ELF-1 (cell line): ENCODE results near the gene UNC119.

Experiments used
- DNase-seq: peaks from one replicate; pipeline ENCODE4 v3.0.0-alpha.2; 2016; ENCODE audit warnings: low read depth, low spot score

The UNC119 gene

GRCh38 chr17:28544402-28545140, 7.9 kb downstream of the UNC119 start:
- peak; percentile 61 for DNase-seq

DNA sequence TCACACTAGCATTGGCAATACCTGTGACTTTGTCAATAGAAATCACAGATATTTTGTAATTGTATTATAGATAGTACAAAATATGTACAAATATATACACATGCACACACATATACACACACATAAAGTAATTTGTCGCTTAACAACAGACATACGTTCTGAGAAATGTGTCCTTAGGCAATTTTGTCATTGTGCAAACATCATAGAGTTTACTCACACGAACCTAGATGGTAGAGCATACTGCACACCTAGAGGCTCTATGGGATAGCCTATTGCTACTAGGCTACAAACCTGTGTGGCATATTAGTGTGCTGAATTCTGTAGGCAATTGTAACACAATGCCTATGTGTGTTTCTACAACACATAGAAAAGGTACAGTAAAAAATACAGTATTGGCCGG, 11.0 kb downstream of the UNC119 start:
- no peak for DNase-seq

GRCh38 chr17:28540231-28540630, 12.2 kb downstream of the UNC119 start:
- no peak for DNase-seq

DNA sequence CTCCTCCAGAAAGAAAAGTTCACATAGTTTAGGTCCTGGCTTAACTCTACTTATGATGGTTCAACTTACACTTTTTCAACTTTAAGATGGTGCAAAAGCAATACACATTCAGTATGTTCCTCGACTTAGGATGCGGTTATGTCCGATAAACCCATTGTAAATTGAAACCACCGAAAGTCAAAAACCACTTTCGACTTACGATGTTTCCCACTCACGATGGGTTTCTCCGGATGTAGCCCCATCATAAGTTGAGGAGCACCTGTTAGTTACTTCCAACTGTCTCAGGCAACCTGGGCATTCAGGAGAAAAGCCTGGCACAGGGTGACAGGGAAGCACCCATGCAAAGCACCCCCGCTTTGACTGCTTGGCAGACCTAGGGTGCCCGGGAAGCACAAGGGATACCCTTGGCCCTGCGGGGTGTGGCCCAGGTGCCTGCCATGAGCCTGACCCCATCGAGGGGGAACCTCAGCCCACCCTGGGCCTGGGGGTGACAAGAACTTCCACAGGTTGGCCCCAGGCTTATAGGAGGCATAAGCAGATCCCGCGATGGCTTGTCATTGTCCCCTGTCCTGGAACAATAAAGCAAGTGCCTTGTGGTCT, 14.0 kb downstream of the UNC119 start:
- no peak for DNase-seq

DNA sequence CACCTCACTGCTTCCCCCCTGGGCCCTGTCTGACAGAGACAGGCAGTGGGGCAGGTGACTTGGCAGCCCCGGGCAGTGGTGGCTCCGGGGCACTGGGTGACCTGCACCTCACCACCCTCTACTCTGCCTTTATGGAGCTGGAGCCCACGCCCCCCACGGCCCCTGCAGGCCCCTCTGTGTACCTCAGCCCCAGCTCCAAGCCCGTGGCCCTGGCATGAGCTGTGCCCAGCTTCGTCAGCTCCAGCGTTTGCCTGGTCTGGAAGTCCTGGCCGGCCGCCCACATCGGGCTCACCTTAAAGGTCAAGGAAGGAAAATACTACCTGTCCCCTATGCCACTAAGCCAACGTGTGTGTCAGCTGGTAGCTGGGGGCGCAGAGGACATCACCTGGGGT, 15.2 kb downstream of the UNC119 start:
- DNase-seq, result no peak

- no peak for DNase-seq
Observed at GRCh38 chr17:28536532-28537218, 15.7 kb downstream of the UNC119 start.

GRCh38 chr17:28534740-28535375, 17.6 kb downstream of the UNC119 start:
- DNase-seq, result no peak

GRCh38 chr17:28533091-28533807, 19.2 kb downstream of the UNC119 start:
- no peak for DNase-seq

DNA sequence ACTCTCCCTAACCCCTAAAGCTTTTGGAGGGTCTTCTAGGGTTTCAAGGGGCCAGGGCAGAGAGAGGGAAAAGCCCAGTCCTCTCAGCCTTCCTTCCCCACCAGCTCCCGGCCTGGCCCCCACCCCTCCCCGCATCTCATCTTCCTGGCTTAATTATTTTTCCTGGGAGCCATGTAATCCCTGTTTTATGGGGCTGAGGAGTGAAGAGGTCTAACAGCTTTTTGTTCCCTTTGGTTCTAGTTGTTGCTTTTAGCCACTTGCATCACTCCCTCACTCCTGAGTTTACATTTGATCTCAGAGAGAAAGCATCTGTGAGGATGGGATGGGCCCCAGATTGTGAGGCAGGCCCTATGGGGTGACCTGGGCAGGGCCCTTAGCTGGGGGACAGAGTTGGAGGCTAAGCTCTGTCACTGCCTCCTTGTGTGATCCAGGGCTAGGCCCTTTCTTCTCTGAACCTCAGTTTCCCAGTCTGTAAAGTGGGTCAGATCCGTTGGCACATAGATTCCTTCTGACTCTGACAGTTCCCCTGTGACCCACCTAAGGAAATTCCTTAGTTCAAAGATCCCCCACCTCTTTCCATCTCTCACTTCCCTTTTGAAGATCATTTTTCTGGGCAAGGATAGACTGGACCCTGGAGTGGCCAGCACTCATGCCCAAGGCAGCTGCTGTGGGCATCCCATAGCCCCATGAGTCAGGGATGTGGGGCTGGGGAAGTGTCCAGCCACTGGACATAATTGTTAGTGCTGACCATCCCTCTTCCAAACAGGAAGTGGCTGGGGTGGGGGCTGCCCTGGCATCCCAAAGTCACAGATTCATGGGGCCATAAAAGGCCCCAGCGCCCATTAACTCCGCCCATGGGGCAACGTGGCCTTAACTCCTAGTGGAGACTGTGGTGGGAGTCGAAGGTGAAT, 20.1 kb downstream of the UNC119 start:
- DNase-seq, result no peak

GRCh38 chr17:28530926-28531325, 21.5 kb downstream of the UNC119 start:
- no peak for DNase-seq

GRCh38 chr17:28530250-28530649, 22.2 kb downstream of the UNC119 start:
- no peak for DNase-seq

DNA sequence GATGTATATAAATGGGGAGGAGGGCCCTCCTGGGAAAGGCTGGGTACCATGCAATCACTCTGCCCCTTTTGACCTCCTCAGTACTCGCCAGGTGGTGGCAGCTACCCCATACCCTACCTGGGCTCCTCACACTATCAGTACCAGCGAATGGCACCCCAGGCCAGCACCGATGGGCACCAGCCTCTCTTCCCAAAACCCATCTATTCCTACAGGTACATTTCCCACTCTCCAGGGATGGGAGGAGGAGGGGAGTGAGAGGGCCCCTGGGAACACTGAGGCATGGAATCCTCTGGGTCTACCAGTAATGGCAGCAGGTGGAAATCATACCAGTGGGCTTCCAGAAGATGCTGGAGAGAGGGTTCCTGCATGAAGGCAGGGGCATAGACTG, 23.4 kb downstream of the UNC119 start:
- DNase-seq, result no peak

GRCh38 chr17:28528327-28529012, 24.0 kb downstream of the UNC119 start:
- no peak for DNase-seq

- DNase-seq, result no peak
Observed at GRCh38 chr17:28527859-28528258, 24.6 kb downstream of the UNC119 start.

GRCh38 chr17:28527181-28527681, 25.2 kb downstream of the UNC119 start:
- DNase-seq, result no peak

GRCh38 chr17:28526381-28526780, 26.0 kb downstream of the UNC119 start:
- no peak for DNase-seq

DNA sequence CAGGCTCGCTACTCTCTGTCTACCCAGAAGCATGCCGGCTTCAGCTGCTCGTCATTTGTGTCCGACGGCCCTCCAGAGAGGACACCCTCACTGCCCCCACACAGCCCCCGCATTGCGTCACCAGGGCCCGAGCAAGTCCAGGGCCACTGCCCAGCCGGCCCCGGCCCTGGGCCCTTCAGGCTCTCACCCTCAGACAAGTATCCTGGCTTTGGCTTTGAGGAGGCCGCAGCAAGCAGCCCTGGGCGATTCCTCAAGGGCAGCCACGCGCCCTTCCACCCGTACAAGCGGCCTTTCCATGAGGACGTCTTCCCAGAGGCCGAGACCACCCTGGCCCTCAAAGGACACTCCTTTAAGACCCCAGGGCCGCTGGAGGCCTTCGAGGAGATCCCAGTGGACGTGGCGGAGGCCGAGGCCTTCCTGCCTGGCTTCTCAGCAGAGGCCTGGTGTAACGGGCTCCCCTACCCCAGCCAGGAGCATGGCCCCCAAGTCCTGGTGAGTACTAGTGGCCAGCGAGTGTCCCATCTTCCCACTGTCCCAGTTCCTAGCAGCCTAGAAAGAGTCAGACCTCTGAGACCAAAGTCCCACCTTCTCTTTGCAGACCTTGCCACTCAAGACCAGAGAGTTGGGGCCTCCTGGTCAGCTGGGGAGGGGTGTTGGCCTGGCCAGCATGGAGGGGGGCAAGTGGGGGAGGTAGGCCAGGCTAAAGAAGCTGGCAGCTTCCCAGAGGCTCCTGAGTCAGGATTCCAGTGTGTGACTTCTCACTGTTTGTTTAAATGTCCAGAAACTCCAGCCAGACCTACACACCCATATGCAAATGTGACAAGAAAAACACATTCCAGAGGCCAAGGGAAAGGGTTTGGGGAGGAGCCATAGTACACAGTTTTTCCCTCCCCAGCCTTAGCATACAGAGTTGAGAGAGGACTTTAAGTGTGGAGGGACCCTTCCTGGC, 27.7 kb downstream of the UNC119 start:
- DNase-seq, result peak; percentile 54

- DNase-seq, result no peak
Observed at GRCh38 chr17:28523876-28524275, 28.5 kb downstream of the UNC119 start.

DNA sequence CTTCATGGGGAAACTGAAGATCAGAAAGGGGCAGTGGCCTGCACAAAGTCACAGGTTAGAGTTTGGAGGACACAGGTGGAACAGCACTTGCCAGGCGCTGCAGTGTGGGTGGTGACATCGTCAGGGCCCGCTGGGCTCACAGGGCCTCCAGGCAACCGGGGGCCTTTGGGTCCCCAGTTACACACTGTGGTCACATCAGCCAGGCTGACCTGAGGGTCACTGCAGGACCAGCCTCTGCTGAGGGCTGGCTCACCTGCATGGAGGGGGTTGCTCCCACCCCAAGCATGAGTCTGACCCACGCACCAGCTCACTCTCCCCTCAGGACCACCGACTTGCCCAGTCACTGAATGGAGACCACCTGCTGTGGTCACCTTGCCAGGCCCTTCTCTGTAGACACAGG, 29.2 kb downstream of the UNC119 start:
- DNase-seq, result no peak
